Peyer's patch (tissue), 4 donors: ENCODE data around the gene MT1F.

Experiments
- POLR2A ChIP-seq, 2 donors: fragments of 450-650 bp; IDR thresholded peaks; one replicate each; pipeline ENCODE4 v1.5.1; 2017; ENCODE audit warnings: antibody characterized with exemption in 2 of 2, mild to moderate bottlenecking in 2 of 2, moderate library complexity in 2 of 2
- TF ChIP-seq, protein P1 (sequence below), 6 experiments: fragments of 450-650 bp in 4 of 6; fragments of 200-600 bp in 2 of 6; sonication (generic) in 1 of 6; IDR thresholded peaks; one replicate each; pipeline ENCODE4 v1.5.1; 2017 to 2019; ENCODE audit warnings: antibody characterized with exemption in 6 of 6, mild to moderate bottlenecking in 3 of 6, moderate library complexity in 1 of 6

DNA sequence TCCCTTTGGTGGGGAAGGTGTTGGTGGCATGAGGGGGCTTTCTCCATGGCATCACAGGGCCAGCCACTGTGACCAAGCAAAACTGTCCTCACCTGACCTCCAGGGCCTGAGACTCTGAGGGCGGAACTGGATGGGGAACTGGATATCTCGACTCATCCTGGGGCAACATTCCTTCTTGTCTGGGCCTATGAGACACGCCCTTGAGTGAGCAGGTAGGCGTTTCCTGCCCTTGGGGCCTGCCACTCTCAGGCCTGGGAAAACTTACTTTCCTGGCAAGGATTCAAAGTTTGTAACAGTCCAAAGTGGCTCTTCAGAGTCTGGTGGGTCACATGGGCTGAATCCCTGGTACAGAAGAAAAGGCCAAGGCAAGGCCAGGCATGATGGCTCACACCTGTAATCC is 34.1 kb downstream of the MT1F start:
- no peak for TF ChIP-seq POLR2A (IDR thresholded peaks at IDR 0.05)
- TF ChIP-seq, protein P1, sequence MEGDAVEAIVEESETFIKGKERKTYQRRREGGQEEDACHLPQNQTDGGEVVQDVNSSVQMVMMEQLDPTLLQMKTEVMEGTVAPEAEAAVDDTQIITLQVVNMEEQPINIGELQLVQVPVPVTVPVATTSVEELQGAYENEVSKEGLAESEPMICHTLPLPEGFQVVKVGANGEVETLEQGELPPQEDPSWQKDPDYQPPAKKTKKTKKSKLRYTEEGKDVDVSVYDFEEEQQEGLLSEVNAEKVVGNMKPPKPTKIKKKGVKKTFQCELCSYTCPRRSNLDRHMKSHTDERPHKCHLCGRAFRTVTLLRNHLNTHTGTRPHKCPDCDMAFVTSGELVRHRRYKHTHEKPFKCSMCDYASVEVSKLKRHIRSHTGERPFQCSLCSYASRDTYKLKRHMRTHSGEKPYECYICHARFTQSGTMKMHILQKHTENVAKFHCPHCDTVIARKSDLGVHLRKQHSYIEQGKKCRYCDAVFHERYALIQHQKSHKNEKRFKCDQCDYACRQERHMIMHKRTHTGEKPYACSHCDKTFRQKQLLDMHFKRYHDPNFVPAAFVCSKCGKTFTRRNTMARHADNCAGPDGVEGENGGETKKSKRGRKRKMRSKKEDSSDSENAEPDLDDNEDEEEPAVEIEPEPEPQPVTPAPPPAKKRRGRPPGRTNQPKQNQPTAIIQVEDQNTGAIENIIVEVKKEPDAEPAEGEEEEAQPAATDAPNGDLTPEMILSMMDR (IDR thresholded peaks at IDR 0.05), result no peak
